ENCODE measurements around the gene INAFM2. TPM values are rescaled to one million over a fixed set of nuclear protein-coding genes. Genes with fewer than 3 reads are reported as not detected.

INAFM2 gene
- total and polyA plus RNA-seq, 8 donors: 20.5 to 37.1 (median 23.7) TPM

DNA sequence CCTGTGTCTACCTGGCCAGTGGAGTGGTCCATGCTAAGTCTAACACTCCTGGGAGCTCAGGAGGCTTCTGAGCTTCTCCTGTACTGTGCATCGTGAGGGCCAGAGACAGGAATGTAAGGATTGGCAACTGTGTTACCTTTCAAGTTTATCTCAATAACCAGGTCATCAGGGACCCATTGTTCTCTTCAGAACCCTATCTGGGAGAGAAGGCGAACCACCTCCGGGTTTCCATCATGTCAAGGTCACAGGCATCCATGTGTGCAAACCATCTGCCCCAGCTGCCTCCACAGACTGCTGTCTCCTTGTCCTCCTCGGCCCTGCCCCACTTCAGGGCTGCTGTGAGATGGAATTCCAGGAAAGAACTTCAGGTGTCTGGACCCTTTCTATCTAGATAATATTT is 46.6 kb upstream of the INAFM2 start:
- Histone ChIP-seq H3K4me1 (peaks cover 6 to 43% of the 10 kb centered on the region in 2 donors), H3K36me3 (no peaks in the 10 kb centered on the region), H3K4me3 (no peak overlapping the region), H3K27me3 (peaks cover 29 to 48% of the 10 kb centered on the region in 2 donors), H3K27ac (no peak overlapping the region), H3K9me3 (no peaks in the 10 kb centered on the region)
- intact Hi-C loops (cut with DNase I): no loop called here
- TF ChIP-seq, protein P1, sequence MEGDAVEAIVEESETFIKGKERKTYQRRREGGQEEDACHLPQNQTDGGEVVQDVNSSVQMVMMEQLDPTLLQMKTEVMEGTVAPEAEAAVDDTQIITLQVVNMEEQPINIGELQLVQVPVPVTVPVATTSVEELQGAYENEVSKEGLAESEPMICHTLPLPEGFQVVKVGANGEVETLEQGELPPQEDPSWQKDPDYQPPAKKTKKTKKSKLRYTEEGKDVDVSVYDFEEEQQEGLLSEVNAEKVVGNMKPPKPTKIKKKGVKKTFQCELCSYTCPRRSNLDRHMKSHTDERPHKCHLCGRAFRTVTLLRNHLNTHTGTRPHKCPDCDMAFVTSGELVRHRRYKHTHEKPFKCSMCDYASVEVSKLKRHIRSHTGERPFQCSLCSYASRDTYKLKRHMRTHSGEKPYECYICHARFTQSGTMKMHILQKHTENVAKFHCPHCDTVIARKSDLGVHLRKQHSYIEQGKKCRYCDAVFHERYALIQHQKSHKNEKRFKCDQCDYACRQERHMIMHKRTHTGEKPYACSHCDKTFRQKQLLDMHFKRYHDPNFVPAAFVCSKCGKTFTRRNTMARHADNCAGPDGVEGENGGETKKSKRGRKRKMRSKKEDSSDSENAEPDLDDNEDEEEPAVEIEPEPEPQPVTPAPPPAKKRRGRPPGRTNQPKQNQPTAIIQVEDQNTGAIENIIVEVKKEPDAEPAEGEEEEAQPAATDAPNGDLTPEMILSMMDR (IDR thresholded peaks at IDR 0.05): no peak
- no peak for ATAC-seq
- peak in 1 of 4 donors; percentile 20 for DNase-seq

DNA sequence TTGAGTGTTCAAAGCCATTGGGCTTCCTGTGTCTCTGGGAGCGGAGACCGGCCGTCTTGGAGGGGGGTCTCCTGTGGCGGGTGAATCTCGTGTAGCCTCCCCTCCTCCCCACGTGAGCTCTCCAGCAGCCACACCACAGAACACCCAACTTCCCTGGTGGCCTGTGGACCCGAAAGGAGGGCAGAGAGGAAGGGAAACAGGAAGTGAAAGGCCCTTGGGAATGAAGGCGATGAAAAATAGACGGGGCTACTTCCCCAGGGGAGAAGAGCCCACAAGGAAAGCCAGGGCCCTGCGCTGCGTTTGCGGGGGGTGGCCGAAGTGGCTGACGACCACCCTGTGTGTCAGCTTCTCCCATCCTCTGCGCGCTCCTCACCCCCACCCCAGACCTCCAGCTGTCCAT is 46.0 kb upstream of the INAFM2 start:
- intact Hi-C loops (cut with DNase I): no loop called here
- TF ChIP-seq, protein P1 (IDR thresholded peaks at IDR 0.05): no peak

GRCh38 chr15:40278026-40278425 is 45.5 kb upstream of the INAFM2 start:
- peaks cover 40 to 59% of the 10 kb centered on the region in 2 donors for H3K27me3 ChIP-seq
- no peak overlapping the region for H3K27ac ChIP-seq
- H3K36me3 ChIP-seq: no peaks in the 10 kb centered on the region
- intact Hi-C loops (cut with DNase I): no loop called here
- ATAC-seq (no peak), DNase-seq (peak in 1 of 4 donors; percentile 53)
- H3K4me1 ChIP-seq: peaks cover 17 to 54% of the 10 kb centered on the region in 2 donors
- no peak overlapping the region for H3K4me3 ChIP-seq
- H3K9me3 ChIP-seq: no peaks in the 10 kb centered on the region
- TF ChIP-seq, protein P1 (IDR thresholded peaks at IDR 0.05): no peak

More for the DNA sequence above, 46.0 kb upstream of the INAFM2 start:
- DNase-seq (peak in 1 of 4 donors; percentile 67), ATAC-seq (no peak)
- no peak overlapping the region for H3K4me3 ChIP-seq
- peaks cover 11 to 48% of the 10 kb centered on the region in 2 donors for H3K4me1 ChIP-seq
- no peaks in the 10 kb centered on the region for H3K9me3 ChIP-seq
- H3K27me3 ChIP-seq: peaks cover 34 to 53% of the 10 kb centered on the region in 2 donors
- H3K27ac ChIP-seq: no peak overlapping the region
- H3K36me3 ChIP-seq: no peaks in the 10 kb centered on the region

- Histone ChIP-seq H3K27me3 (peaks cover 52 to 74% of the 10 kb centered on the region in 2 donors), H3K36me3 (no peaks in the 10 kb centered on the region), H3K4me3 (no peak overlapping the region), H3K4me1 (peaks cover 21 to 62% of the 10 kb centered on the region in 2 donors), H3K9me3 (no peaks in the 10 kb centered on the region), H3K27ac (no peak overlapping the region)
- TF ChIP-seq, protein P1 (IDR thresholded peaks at IDR 0.05): peak; percentile 99
- peak; percentile 78 for ATAC-seq
- intact Hi-C loops (cut with DNase I): loop anchor here in 1 of 2 donors (10.0 kb wide), 1 partner anchor 145 kb away; no protein-coding TSS in a partner anchor
- DNase-seq: peak; percentile 62 to 97 (median 73)
Measured at GRCh38 chr15:40279437-40280141, 43.9 kb upstream of the INAFM2 start.

GRCh38 chr15:40280260-40281056 is 43.0 kb upstream of the INAFM2 start:
- no peak overlapping the region for H3K4me3 ChIP-seq
- ATAC-seq (no peak), DNase-seq (peak in 1 of 4 donors; percentile 51)
- H3K27me3 ChIP-seq: peaks cover 52 to 77% of the 10 kb centered on the region in 2 donors
- H3K9me3 ChIP-seq: no peaks in the 10 kb centered on the region
- TF ChIP-seq, protein P1 (IDR thresholded peaks at IDR 0.05): no peak
- H3K36me3 ChIP-seq: no peaks in the 10 kb centered on the region
- intact Hi-C loops (cut with DNase I): loop anchor here in 1 of 2 donors (10.0 kb wide), 1 partner anchor 144 kb away; no protein-coding TSS in a partner anchor
- peaks cover 21 to 65% of the 10 kb centered on the region in 2 donors for H3K4me1 ChIP-seq
- no peak overlapping the region for H3K27ac ChIP-seq
